GM19238 (cell line): ENCODE measurements around the gene SRSF2.
"Not testable (repeated sequence)": the region's sequence is repeated elsewhere in the genome, so short reads cannot be mapped to it uniquely, and the experiment has no call there.

Source experiments
- DNase-seq: peaks from one replicate; pipeline ENCODE4 v3.0.0; 2011; ENCODE audit warnings: low spot score; ENCODE audit not compliant: insufficient read length

Gene SRSF2

GRCh38 chr17:76737082-76737675 lies at the start of gene SRSF2:
Gene SRSF2, minus strand, starts transcription at chr17:76737331. Its CDS starts 171 bp downstream, at chr17:76737160.
- peak; percentile 84 for DNase-seq

- no peak for DNase-seq
These were observed 47.8 kb upstream of the SRSF2 start for GRCh38 chr17:76784926-76785325.

- DNase-seq = no peak
These were observed 46.0 kb upstream of the SRSF2 start for GRCh38 chr17:76783146-76783545.

GRCh38 chr17:76781056-76781982 lies 44.2 kb upstream of the SRSF2 start:
- DNase-seq = no peak

GRCh38 chr17:76775021-76775600 lies 38.0 kb upstream of the SRSF2 start:
- no peak for DNase-seq

GRCh38 chr17:76772842-76773525 lies 35.9 kb upstream of the SRSF2 start:
- DNase-seq = no peak

- DNase-seq = no peak
These were observed 21.4 kb upstream of the SRSF2 start for GRCh38 chr17:76758570-76758969.

- DNase-seq = no peak
These were observed 20.1 kb upstream of the SRSF2 start for GRCh38 chr17:76757256-76757655.

GRCh38 chr17:76755285-76755684 lies 18.2 kb upstream of the SRSF2 start:
- no peak for DNase-seq

GRCh38 chr17:76753061-76753961 lies 16.2 kb upstream of the SRSF2 start:
- no peak for DNase-seq

GRCh38 chr17:76752006-76752405 lies 14.9 kb upstream of the SRSF2 start:
- no peak for DNase-seq

GRCh38 chr17:76751416-76751993 lies 14.4 kb upstream of the SRSF2 start:
- no peak for DNase-seq

- no peak for DNase-seq
These were observed 11.5 kb upstream of the SRSF2 start for GRCh38 chr17:76748657-76749056.

- DNase-seq = no peak
These were observed 10.7 kb upstream of the SRSF2 start for GRCh38 chr17:76747716-76748363.

GRCh38 chr17:76745785-76746184 lies 8.7 kb upstream of the SRSF2 start:
- not testable (repeated sequence) for DNase-seq

- no peak for DNase-seq
These were observed 7.6 kb upstream of the SRSF2 start for GRCh38 chr17:76744747-76745146.

GRCh38 chr17:76742958-76743357 lies 5.8 kb upstream of the SRSF2 start:
- no peak for DNase-seq

GRCh38 chr17:76740329-76741118 lies 3.4 kb upstream of the SRSF2 start:
- no peak for DNase-seq

GRCh38 chr17:76739568-76740115 lies 2.5 kb upstream of the SRSF2 start:
- not testable (repeated sequence) for DNase-seq
